HepG2 (cell line): ENCODE data around the gene DSCAM. TPM values are rescaled to one million over a fixed set of nuclear protein-coding genes. Genes with fewer than 3 reads are reported as not detected.

Experiments
- SETDB1 ChIP-seq: sonication (generic); formaldehyde crosslinking; IDR thresholded peaks from 2 replicates; pipeline ENCODE4 v1.5.1; 2020; ENCODE audit warnings: missing genetic modification reagents, mild to moderate bottlenecking, borderline replicate concordance
- polyA plus RNA-seq, 8 experiments: library from polyadenylated mRNA; depleted of rRNA in 3 of 8; stranded (reverse) in 7 of 8; unstranded in 1 of 8; fragments of >200 nt; fragmentation: Illumina TruSeq in 4 of 8; extraction: Trizol in 4 of 8; gene quantifications; 2 replicates each; pipeline versions ENCODE4 v1.2.1 to v1.2.3, GENCODE V29; 2011 to 2016; ENCODE audit warnings: low read depth in 4 of 8, missing spikeins in 1 of 8, mixed read lengths in 1 of 8; ENCODE audit not compliant: insufficient read depth in 1 of 8
- total RNA-seq, 5 experiments: library from RNA; depleted of rRNA; stranded (reverse); fragments of >200 nt; fragmentation: Illumina TruSeq; extraction: Trizol; gene quantifications; 2 replicates each; pipeline ENCODE4 v1.2.3, GENCODE V29; 2016; ENCODE audit warnings: low read depth in 1 of 5
- TF ChIP-seq, protein P1 (sequence below): sonication (generic); formaldehyde crosslinking; IDR thresholded peaks from 2 replicates; pipeline ENCODE4 v1.4.0; 2020; ENCODE audit warnings: mild to moderate bottlenecking, missing genetic modification reagents
- TF ChIP-seq, protein P2 (sequence below): sonication (generic); formaldehyde crosslinking; IDR thresholded peaks from 2 replicates; pipeline ENCODE4 v1.4.0; 2020; ENCODE audit warnings: mild to moderate bottlenecking, missing genetic modification reagents

Gene DSCAM
- total and polyA plus RNA-seq, 2 of the 13 experiments (the other 11 are each of a cell fraction or from before 2014, with no cell fraction given) = not detected

DNA sequence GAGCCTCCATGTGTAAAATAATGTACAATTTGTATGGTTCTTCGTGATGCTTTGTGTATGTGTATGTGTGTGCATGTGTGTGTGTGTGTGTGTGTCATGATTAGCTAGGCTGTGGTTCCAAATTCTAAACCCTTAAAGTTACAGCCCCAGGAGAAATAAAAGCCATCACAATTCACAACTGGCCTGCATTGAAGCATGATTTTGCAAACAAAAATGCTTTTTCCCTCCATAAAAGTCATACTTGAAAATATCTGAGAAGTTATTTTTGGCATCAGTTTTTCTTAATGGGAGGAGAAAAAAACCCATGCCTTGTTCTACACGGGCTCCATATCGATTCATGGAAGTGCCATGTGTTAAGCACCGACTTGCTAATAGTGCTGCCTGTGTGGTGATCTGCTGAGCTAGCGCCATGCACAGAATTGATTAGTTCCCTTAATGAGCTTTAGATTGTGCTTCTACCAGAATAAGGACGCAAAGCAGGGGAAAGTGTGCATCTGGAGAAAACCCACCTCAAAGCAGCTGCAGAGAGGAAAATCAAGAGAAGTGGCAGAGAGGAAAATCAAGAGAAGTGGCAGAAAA is 207.3 kb downstream of the DSCAM start (continued):
- TF ChIP-seq, protein P1, sequence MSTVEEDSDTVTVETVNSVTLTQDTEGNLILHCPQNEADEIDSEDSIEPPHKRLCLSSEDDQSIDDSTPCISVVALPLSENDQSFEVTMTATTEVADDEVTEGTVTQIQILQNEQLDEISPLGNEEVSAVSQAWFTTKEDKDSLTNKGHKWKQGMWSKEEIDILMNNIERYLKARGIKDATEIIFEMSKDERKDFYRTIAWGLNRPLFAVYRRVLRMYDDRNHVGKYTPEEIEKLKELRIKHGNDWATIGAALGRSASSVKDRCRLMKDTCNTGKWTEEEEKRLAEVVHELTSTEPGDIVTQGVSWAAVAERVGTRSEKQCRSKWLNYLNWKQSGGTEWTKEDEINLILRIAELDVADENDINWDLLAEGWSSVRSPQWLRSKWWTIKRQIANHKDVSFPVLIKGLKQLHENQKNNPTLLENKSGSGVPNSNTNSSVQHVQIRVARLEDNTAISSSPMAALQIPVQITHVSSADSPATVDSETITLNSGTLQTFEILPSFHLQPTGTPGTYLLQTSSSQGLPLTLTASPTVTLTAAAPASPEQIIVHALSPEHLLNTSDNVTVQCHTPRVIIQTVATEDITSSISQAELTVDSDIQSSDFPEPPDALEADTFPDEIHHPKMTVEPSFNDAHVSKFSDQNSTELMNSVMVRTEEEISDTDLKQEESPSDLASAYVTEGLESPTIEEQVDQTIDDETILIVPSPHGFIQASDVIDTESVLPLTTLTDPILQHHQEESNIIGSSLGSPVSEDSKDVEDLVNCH (CRISPR knock-in tag) = no peak
- TF ChIP-seq SETDB1 (CRISPR knock-in tag) = no peak
- TF ChIP-seq, protein P2, sequence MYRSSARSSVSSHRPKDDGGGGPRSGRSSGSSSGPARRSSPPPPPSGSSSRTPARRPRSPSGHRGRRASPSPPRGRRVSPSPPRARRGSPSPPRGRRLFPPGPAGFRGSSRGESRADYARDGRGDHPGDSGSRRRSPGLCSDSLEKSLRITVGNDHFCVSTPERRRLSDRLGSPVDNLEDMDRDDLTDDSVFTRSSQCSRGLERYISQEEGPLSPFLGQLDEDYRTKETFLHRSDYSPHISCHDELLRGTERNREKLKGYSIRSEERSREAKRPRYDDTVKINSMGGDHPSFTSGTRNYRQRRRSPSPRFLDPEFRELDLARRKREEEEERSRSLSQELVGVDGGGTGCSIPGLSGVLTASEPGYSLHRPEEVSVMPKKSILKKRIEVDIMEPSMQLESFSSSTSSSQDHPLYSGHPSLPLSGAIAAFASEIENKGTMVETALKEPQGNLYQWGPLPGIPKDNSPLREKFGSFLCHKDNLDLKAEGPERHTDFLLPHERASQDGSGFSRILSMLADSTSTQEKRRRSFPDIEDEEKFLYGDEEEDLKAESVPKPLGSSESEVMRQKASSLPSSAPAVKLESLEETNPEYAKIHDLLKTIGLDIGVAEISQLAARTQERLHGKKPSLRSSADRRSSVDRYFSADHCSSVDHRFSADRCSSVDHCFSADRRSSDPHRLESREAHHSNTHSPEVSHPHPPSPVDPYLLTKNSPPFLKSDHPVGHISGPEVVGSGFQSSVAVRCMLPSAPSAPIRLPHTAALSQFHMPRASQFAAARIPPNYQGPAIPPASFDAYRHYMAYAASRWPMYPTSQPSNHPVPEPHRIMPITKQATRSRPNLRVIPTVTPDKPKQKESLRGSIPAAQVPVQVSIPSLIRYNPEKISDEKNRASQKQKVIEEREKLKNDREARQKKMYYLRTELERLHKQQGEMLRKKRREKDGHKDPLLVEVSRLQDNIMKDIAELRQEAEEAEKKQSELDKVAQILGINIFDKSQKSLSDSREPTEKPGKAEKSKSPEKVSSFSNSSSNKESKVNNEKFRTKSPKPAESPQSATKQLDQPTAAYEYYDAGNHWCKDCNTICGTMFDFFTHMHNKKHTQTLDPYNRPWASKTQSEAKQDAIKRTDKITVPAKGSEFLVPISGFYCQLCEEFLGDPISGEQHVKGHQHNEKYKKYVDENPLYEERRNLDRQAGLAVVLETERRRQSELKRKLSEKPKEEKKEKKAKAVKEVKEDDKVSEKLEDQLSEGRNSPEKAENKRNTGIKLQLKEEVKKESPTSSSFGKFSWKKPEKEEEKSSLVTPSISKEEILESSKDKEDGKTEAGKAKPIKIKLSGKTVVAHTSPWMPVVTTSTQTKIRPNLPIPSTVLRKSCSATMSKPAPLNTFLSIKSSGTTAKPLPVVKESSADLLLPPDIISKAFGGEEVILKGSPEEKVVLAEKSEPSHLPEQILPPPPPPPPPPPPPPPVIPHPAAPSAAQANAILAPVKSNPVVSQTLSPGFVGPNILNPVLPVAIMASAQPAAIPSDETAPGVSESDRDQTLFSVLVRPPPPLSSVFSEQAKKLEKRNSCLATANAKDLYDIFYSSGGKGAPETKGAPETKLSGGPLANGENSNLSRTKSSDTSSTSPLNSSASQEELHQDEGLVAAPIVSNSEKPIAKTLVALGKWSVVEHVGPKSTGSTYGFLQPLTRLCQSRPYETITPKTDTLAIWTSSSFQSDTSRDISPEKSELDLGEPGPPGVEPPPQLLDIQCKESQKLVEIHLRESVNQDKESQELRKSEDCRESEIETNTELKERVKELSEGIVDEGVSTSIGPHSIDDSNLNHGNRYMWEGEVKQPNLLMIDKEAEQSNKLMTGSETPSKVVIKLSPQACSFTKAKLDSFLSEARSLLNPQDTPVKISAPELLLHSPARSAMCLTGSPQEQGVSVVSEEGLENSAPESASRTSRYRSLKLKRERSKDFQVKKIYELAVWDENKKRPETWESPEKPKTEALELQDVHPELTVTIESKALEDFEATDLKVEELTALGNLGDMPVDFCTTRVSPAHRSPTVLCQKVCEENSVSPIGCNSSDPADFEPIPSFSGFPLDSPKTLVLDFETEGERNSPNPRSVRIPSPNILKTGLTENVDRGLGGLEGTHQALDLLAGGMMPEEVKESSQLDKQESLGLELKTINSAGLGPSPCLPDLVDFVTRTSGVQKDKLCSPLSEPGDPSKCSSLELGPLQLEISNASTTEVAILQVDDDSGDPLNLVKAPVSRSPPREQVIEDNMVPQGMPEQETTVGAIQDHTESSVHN (CRISPR knock-in tag) = no peak
